Bronchial epithelial cell (primary cell): ENCODE data around the gene SNX9. TPM values are rescaled to one million over a fixed set of nuclear protein-coding genes. Genes with fewer than 3 reads are reported as not detected.
"Not testable (repeated sequence)": the region's sequence is repeated elsewhere in the genome, so short reads cannot be mapped to it uniquely, and the experiment has no call there.

Experiments used
- DNase-seq: peaks from one replicate; pipeline ENCODE4 v3.0.0-alpha.2; 2010; ENCODE audit warnings: low read depth
- FAIRE-seq: peaks from 2 replicates; lab custom pipeline; 2011; peaks lifted over from hg19 to GRCh38; lab: Jason Lieb, UNC
- H3K27me3 ChIP-seq: 2 replicates; pipeline ENCODE4 v1.5.1; 2011; ENCODE audit warnings: low read length; ENCODE audit not compliant: control insufficient read depth, insufficient read depth
- H3K36me3 ChIP-seq: 2 replicates; pipeline ENCODE4 v1.5.1; 2011; ENCODE audit warnings: low read length; ENCODE audit not compliant: control insufficient read depth, insufficient read depth
- H3K4me3 ChIP-seq: 2 replicates; pipeline ENCODE4 v1.5.1; 2011; ENCODE audit warnings: mild to moderate bottlenecking, low read depth, low read length, control low read depth
- CTCF ChIP-seq: IDR thresholded peaks from 2 replicates; pipeline ENCODE4 v1.5.1; 2011; ENCODE audit warnings: mild to moderate bottlenecking, moderate library complexity, low read length, control low read depth, inconsistent platforms; ENCODE audit not compliant: insufficient read depth, severe bottlenecking
- total RNA-seq: library from RNA; depleted of rRNA; stranded (reverse); fragments of >200 nt; gene quantifications from 2 replicates; pipeline ENCODE4 v1.2.1, GENCODE V29; 2014

The SNX9 gene
- total RNA-seq, 1 donor from 2014 or later, result 26.6 TPM

GRCh38 chr6:157966589-157966977 lies 143.5 kb downstream of the SNX9 start:
- no peak for FAIRE-seq
- no peak for TF ChIP-seq CTCF
- DNase-seq, result no peak
- Histone ChIP-seq H3K4me3 (no peak overlapping the region), H3K27me3 (no peaks in the 10 kb centered on the region), H3K36me3 (no peaks in the 10 kb centered on the region)

- no peak for DNase-seq
Observed at GRCh38 chr6:157967020-157967419, 144.0 kb downstream of the SNX9 start.

GRCh38 chr6:157967486-157967885 lies 144.4 kb downstream of the SNX9 start:
- FAIRE-seq (no peak), DNase-seq (no peak)
- H3K27me3 ChIP-seq, result no peaks in the 10 kb centered on the region
- no peak overlapping the region for H3K4me3 ChIP-seq
- no peak for TF ChIP-seq CTCF
- no peaks in the 10 kb centered on the region for H3K36me3 ChIP-seq

More at GRCh38 chr6:157967020-157967419, 144.0 kb downstream of the SNX9 start:
- no peak for FAIRE-seq
- H3K4me3 ChIP-seq, result no peak overlapping the region
- no peak for TF ChIP-seq CTCF
- H3K27me3 ChIP-seq, result no peaks in the 10 kb centered on the region
- H3K36me3 ChIP-seq, result no peaks in the 10 kb centered on the region

GRCh38 chr6:157972177-157972576 lies 149.1 kb downstream of the SNX9 start:
- not testable (repeated sequence) for DNase-seq, FAIRE-seq, H3K4me3 ChIP-seq, H3K36me3 ChIP-seq, H3K27me3 ChIP-seq

GRCh38 chr6:157974341-157974894 lies 151.4 kb downstream of the SNX9 start:
- H3K4me3 ChIP-seq, result no peak overlapping the region
- no peak for TF ChIP-seq CTCF
- no peaks in the 10 kb centered on the region for H3K36me3 ChIP-seq
- DNase-seq (no peak), FAIRE-seq (peak; percentile 7)
- no peaks in the 10 kb centered on the region for H3K27me3 ChIP-seq

- Histone ChIP-seq H3K4me3 (no peak overlapping the region), H3K27me3 (no peaks in the 10 kb centered on the region), H3K36me3 (no peaks in the 10 kb centered on the region)
- no peak for DNase-seq
- no peak for TF ChIP-seq CTCF
- no peak for FAIRE-seq
Observed at GRCh38 chr6:157974967-157975366, 151.9 kb downstream of the SNX9 start.
